ENCODE measurements around the gene OR6F1.
"Not testable (repeated sequence)": the region's sequence is repeated elsewhere in the genome, so short reads cannot be mapped to it uniquely, and the experiment has no call there.

- not testable (repeated sequence) for TF ChIP-seq POLR2A, EP300 (IDR thresholded peaks at IDR 0.05)
- TF ChIP-seq, protein P1, sequence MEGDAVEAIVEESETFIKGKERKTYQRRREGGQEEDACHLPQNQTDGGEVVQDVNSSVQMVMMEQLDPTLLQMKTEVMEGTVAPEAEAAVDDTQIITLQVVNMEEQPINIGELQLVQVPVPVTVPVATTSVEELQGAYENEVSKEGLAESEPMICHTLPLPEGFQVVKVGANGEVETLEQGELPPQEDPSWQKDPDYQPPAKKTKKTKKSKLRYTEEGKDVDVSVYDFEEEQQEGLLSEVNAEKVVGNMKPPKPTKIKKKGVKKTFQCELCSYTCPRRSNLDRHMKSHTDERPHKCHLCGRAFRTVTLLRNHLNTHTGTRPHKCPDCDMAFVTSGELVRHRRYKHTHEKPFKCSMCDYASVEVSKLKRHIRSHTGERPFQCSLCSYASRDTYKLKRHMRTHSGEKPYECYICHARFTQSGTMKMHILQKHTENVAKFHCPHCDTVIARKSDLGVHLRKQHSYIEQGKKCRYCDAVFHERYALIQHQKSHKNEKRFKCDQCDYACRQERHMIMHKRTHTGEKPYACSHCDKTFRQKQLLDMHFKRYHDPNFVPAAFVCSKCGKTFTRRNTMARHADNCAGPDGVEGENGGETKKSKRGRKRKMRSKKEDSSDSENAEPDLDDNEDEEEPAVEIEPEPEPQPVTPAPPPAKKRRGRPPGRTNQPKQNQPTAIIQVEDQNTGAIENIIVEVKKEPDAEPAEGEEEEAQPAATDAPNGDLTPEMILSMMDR (IDR thresholded peaks at IDR 0.05), result not testable (repeated sequence)
These were observed 37.9 kb upstream of the OR6F1 start for GRCh38 chr1:247754311-247754710.

Data from tibial nerve (tissue), 4 donors.